ENCODE results near the gene RAB7B. TPM values are rescaled to one million over a fixed set of nuclear protein-coding genes. Genes with fewer than 3 reads are reported as not detected.
A peak's percentile ranks its signal among the peaks of the same experiment; 100 is the strongest.
"Not testable (repeated sequence)": the region's sequence is repeated elsewhere in the genome, so short reads cannot be mapped to it uniquely, and the experiment has no call there.

The RAB7B gene
- total RNA-seq (10 to 100 TPM in 1 of 2 donors, 1 to 10 TPM in 1; 1.7 to 11.4 TPM), polyA plus RNA-seq (1 to 10 TPM; 2.5 to 7.9 TPM)
- long read RNA-seq, donor 1, transcript RAB7B-201 (6 exons, 2,888 nt) = major isoform, 10 of 16 reads
- long read RNA-seq, donor 1, partial matches to known transcripts = 1 of 16 reads
- long read RNA-seq, donor 1, other reads (novel, unspliced or antisense) = 5 of 16 reads
- long read RNA-seq, donor 2, transcript RAB7B-201 (6 exons, 2,888 nt) = major isoform, 5 of 9 reads
- long read RNA-seq, donor 2, partial matches to known transcripts = 0 of 9 reads
- long read RNA-seq, donor 2, other reads (novel, unspliced or antisense) = 3 of 9 reads

GRCh38 chr1:206002871-206003801, at the start of gene RAB7B:
Gene RAB7B (minus strand): TSS chr1:206003395. CDS start chr1:205994135, 9,260 bp downstream.
- WGBS, 2 donors = 4 to 7% methylated on average over 12 of the region's 12 CpGs
- peak; percentile 86 for ATAC-seq (ENCODE audit: low FRiP score)
- H3K36me3 ChIP-seq (ENCODE audit: control insufficient read depth in 1 of 2, insufficient read depth in 2 of 2, low read length in 1 of 2) = no peaks in the 10 kb centered on the region
- peaks cover 2 to 3% of the 10 kb centered on the region in 2 donors for H3K4me1 ChIP-seq (ENCODE audit: control insufficient read depth in 1 of 2, insufficient read depth in 2 of 2, low read length in 2 of 2)
- peak within 1 kb of the TSS in 1 of 2 donors; percentile 62 for H3K27ac ChIP-seq (ENCODE audit: low read depth in 1 of 2, low read length in 2 of 2)
- H3K27me3 ChIP-seq (ENCODE audit: control insufficient read depth in 1 of 2, insufficient read depth in 2 of 2, low read length in 1 of 2) = no peaks in the 10 kb centered on the region
- intact Hi-C loops (cut with DNase I) = loop anchor here in 1 of 2 donors (5.0 kb wide), 1 partner anchor 104 kb away; no protein-coding TSS in a partner anchor
- H3K4me3 ChIP-seq (ENCODE audit: low read length in 2 of 2) = peak within 1 kb of the TSS in 1 of 2 donors; percentile 35
- peak; percentile 87 to 92 for DNase-seq
- no peaks in the 10 kb centered on the region for H3K9me3 ChIP-seq (ENCODE audit: control insufficient read depth, low read length)

- H3K4me1 ChIP-seq (ENCODE audit: control insufficient read depth in 1 of 2, insufficient read depth in 2 of 2, low read length in 2 of 2); H3K9me3 ChIP-seq (ENCODE audit: control insufficient read depth, low read length); ATAC-seq (ENCODE audit: low FRiP score); DNase-seq; intact Hi-C loops (cut with DNase I); H3K4me3 ChIP-seq (ENCODE audit: low read length in 2 of 2); H3K36me3 ChIP-seq (ENCODE audit: control insufficient read depth in 1 of 2, insufficient read depth in 2 of 2, low read length in 1 of 2); H3K27me3 ChIP-seq (ENCODE audit: control insufficient read depth in 1 of 2, insufficient read depth in 2 of 2, low read length in 1 of 2); H3K27ac ChIP-seq (ENCODE audit: low read depth in 1 of 2, low read length in 2 of 2): not testable (repeated sequence)
- 96 to 97% methylated on average over 3 to 6 of the region's 8 CpGs for WGBS, 2 donors
These were observed 49.2 kb upstream of the RAB7B start for GRCh38 chr1:206052231-206052865.

- WGBS, 2 donors = 86 to 91% methylated on average over 6 of the region's 6 CpGs
- DNase-seq (peak in 1 of 2 donors; percentile 59), ATAC-seq (ENCODE audit: low FRiP score) (no peak)
- Histone ChIP-seq H3K27me3 (ENCODE audit: control insufficient read depth in 1 of 2, insufficient read depth in 2 of 2, low read length in 1 of 2) (no peaks in the 10 kb centered on the region), H3K4me1 (ENCODE audit: control insufficient read depth in 1 of 2, insufficient read depth in 2 of 2, low read length in 2 of 2) (no peaks in the 10 kb centered on the region), H3K4me3 (ENCODE audit: low read length in 2 of 2) (no peak overlapping the region), H3K9me3 (ENCODE audit: control insufficient read depth, low read length) (no peaks in the 10 kb centered on the region), H3K36me3 (ENCODE audit: control insufficient read depth in 1 of 2, insufficient read depth in 2 of 2, low read length in 1 of 2) (no peaks in the 10 kb centered on the region), H3K27ac (ENCODE audit: low read depth in 1 of 2, low read length in 2 of 2) (no peak overlapping the region)
- intact Hi-C loops (cut with DNase I) = no loop called here
These were observed 47.5 kb upstream of the RAB7B start for GRCh38 chr1:206050655-206051235.

- H3K4me3 ChIP-seq (ENCODE audit: low read length in 2 of 2) = no peak overlapping the region
- no peaks in the 10 kb centered on the region for H3K27me3 ChIP-seq (ENCODE audit: control insufficient read depth in 1 of 2, insufficient read depth in 2 of 2, low read length in 1 of 2)
- H3K9me3 ChIP-seq (ENCODE audit: control insufficient read depth, low read length) = no peaks in the 10 kb centered on the region
- no peaks in the 10 kb centered on the region for H3K36me3 ChIP-seq (ENCODE audit: control insufficient read depth in 1 of 2, insufficient read depth in 2 of 2, low read length in 1 of 2)
- no peaks in the 10 kb centered on the region for H3K4me1 ChIP-seq (ENCODE audit: control insufficient read depth in 1 of 2, insufficient read depth in 2 of 2, low read length in 2 of 2)
- intact Hi-C loops (cut with DNase I) = no loop called here
- DNase-seq = no peak
- no peak for ATAC-seq (ENCODE audit: low FRiP score)
- H3K27ac ChIP-seq (ENCODE audit: low read depth in 1 of 2, low read length in 2 of 2) = no peak overlapping the region
- 92 to 94% methylated on average over 3 of the region's 3 CpGs for WGBS, 2 donors
These were observed 46.9 kb upstream of the RAB7B start for GRCh38 chr1:206049919-206050600.

- intact Hi-C loops (cut with DNase I) = no loop called here
- H3K36me3 ChIP-seq (ENCODE audit: control insufficient read depth in 1 of 2, insufficient read depth in 2 of 2, low read length in 1 of 2) = no peaks in the 10 kb centered on the region
- H3K4me1 ChIP-seq (ENCODE audit: control insufficient read depth in 1 of 2, insufficient read depth in 2 of 2, low read length in 2 of 2) = no peaks in the 10 kb centered on the region
- H3K9me3 ChIP-seq (ENCODE audit: control insufficient read depth, low read length) = no peaks in the 10 kb centered on the region
- ATAC-seq (ENCODE audit: low FRiP score) (no peak), DNase-seq (no peak)
- H3K4me3 ChIP-seq (ENCODE audit: low read length in 2 of 2) = no peak overlapping the region
- H3K27me3 ChIP-seq (ENCODE audit: control insufficient read depth in 1 of 2, insufficient read depth in 2 of 2, low read length in 1 of 2) = no peaks in the 10 kb centered on the region
- no peak overlapping the region for H3K27ac ChIP-seq (ENCODE audit: low read depth in 1 of 2, low read length in 2 of 2)
These were observed 46.1 kb upstream of the RAB7B start for GRCh38 chr1:206049293-206049692.

GRCh38 chr1:206048582-206048981, 45.4 kb upstream of the RAB7B start:
- H3K9me3 ChIP-seq (ENCODE audit: control insufficient read depth, low read length) = no peaks in the 10 kb centered on the region
- 86 to 92% methylated on average over 6 of the region's 6 CpGs for WGBS, 2 donors
- no peaks in the 10 kb centered on the region for H3K36me3 ChIP-seq (ENCODE audit: control insufficient read depth in 1 of 2, insufficient read depth in 2 of 2, low read length in 1 of 2)
- H3K4me1 ChIP-seq (ENCODE audit: control insufficient read depth in 1 of 2, insufficient read depth in 2 of 2, low read length in 2 of 2) = no peaks in the 10 kb centered on the region
- no peak overlapping the region for H3K27ac ChIP-seq (ENCODE audit: low read depth in 1 of 2, low read length in 2 of 2)
- intact Hi-C loops (cut with DNase I) = no loop called here
- no peaks in the 10 kb centered on the region for H3K27me3 ChIP-seq (ENCODE audit: control insufficient read depth in 1 of 2, insufficient read depth in 2 of 2, low read length in 1 of 2)
- peak in 1 of 2 donors; percentile 60 for DNase-seq
- no peak overlapping the region for H3K4me3 ChIP-seq (ENCODE audit: low read length in 2 of 2)
- no peak for ATAC-seq (ENCODE audit: low FRiP score)

- Histone ChIP-seq H3K27ac (ENCODE audit: low read depth in 1 of 2, low read length in 2 of 2) (no peak overlapping the region), H3K4me1 (ENCODE audit: control insufficient read depth in 1 of 2, insufficient read depth in 2 of 2, low read length in 2 of 2) (no peaks in the 10 kb centered on the region), H3K27me3 (ENCODE audit: control insufficient read depth in 1 of 2, insufficient read depth in 2 of 2, low read length in 1 of 2) (no peaks in the 10 kb centered on the region), H3K36me3 (ENCODE audit: control insufficient read depth in 1 of 2, insufficient read depth in 2 of 2, low read length in 1 of 2) (no peaks in the 10 kb centered on the region), H3K9me3 (ENCODE audit: control insufficient read depth, low read length) (no peaks in the 10 kb centered on the region), H3K4me3 (ENCODE audit: low read length in 2 of 2) (no peak overlapping the region)
- DNase-seq (no peak), ATAC-seq (ENCODE audit: low FRiP score) (no peak)
- 71 to 74% methylated on average over 4 of the region's 4 CpGs for WGBS, 2 donors
- intact Hi-C loops (cut with DNase I) = no loop called here
These were observed 44.1 kb upstream of the RAB7B start for GRCh38 chr1:206047271-206047670.

- 64 to 65% methylated on average over 7 of the region's 7 CpGs for WGBS, 2 donors
- Histone ChIP-seq H3K9me3 (ENCODE audit: control insufficient read depth, low read length) (no peaks in the 10 kb centered on the region), H3K4me3 (ENCODE audit: low read length in 2 of 2) (no peak overlapping the region), H3K4me1 (ENCODE audit: control insufficient read depth in 1 of 2, insufficient read depth in 2 of 2, low read length in 2 of 2) (no peaks in the 10 kb centered on the region), H3K36me3 (ENCODE audit: control insufficient read depth in 1 of 2, insufficient read depth in 2 of 2, low read length in 1 of 2) (no peaks in the 10 kb centered on the region), H3K27me3 (ENCODE audit: control insufficient read depth in 1 of 2, insufficient read depth in 2 of 2, low read length in 1 of 2) (no peaks in the 10 kb centered on the region), H3K27ac (ENCODE audit: low read depth in 1 of 2, low read length in 2 of 2) (no peak overlapping the region)
- DNase-seq = no peak
- no peak for ATAC-seq (ENCODE audit: low FRiP score)
- intact Hi-C loops (cut with DNase I) = no loop called here
These were observed 38.4 kb upstream of the RAB7B start for GRCh38 chr1:206041640-206042039.
